HG03196 (cell line): Measurements from ENCODE around the gene RALGAPA1.

Experiments
- ATAC-seq: cut with Tn5 transposase; IDR thresholded peaks from one replicate; pipeline ENCODE4 v1.9.1; 2021; ENCODE audit not compliant: unreplicated experiment

The RALGAPA1 gene

GRCh38 chr14:35704793-35705493, 104.2 kb downstream of the RALGAPA1 start:
- ATAC-seq: no peak

DNA sequence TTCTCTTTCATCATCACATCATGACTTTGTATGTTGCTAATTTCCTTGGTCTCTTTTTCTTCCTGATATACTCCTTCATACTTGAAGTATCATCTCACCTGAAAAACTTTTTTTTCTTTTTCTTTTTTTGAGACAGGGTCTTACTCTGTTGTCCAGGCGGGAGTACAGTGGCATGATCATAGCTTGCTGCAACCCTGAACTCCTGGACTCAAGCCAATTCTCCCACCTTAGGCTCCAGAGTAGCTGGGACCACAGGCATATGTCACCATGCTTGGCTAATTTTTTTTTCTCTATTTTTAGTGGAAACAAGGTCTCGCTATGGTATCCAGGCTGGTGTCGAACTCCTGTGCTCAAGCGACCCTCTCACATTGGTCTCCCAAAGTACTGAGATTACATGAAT, 107.6 kb downstream of the RALGAPA1 start:
- ATAC-seq: no peak

- no peak for ATAC-seq
Observed at GRCh38 chr14:35699791-35700444, 109.2 kb downstream of the RALGAPA1 start.

GRCh38 chr14:35696575-35696974, 112.5 kb downstream of the RALGAPA1 start:
- no peak for ATAC-seq

DNA sequence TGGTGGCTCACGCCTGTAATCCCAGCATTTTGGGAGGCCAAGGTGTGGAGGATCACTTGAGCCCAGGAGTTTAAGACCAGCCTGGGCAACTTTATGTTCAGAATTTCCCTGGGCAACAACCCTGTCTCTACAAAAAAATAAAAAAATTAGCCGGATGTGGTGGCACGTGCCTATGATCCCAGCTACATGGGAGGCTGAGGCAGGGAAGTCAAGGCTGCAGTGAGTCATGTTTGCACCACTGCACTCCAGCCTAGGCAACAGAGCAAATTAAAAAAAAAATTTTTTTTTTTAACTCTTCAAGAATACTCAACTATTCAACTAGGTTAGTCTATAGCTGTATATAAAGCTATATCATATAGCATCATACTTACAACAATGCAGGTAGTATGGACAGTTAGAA, 113.0 kb downstream of the RALGAPA1 start:
- no peak for ATAC-seq

GRCh38 chr14:35695647-35696046, 113.4 kb downstream of the RALGAPA1 start:
- no peak for ATAC-seq

GRCh38 chr14:35695072-35695471, 114.0 kb downstream of the RALGAPA1 start:
- ATAC-seq: no peak

DNA sequence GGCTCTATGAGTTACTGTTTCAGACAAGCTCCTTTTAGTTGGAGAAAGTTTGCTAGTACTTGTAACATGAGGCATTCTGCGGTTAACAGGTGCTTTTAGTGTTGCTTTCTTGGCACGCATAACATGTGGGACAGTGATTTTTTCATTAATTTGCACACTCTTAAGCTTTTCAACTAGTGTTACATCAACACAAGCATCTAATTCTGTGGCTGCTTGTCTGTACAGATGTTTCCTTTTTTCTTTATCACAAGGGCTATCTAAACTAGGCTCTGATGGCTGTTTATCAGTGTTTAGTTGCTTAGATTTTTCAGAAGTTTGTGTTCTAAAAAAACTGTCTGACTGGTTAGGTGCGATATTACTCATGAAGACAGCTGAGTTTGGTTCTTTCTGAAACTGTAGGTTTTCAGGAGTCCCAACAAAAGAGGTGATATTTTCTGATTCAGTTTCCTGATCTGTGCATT, 120.1 kb downstream of the RALGAPA1 start:
- no peak for ATAC-seq

GRCh38 chr14:35688126-35688826, 120.8 kb downstream of the RALGAPA1 start:
- no peak for ATAC-seq

GRCh38 chr14:35687335-35687939, 121.7 kb downstream of the RALGAPA1 start:
- peak; percentile 51 for ATAC-seq

DNA sequence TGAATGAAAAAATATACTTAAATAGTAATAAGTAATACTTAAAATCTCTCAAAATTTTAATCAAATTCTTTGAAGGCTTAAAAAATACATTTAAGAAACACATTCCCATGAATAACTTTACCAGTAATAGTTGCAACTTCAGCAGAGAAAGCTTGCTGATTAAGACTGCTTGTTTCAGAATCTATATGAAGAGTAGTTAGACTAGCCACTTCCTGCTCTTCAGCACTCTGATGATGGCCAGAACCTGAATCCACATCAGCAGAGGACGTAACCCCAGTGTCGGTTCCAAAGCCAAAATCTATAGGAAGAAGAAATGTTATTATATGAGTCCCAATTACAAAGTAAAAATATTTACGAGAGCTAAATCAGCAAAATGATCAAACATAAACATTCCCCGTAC, 125.4 kb downstream of the RALGAPA1 start:
- peak; percentile 51 for ATAC-seq

DNA sequence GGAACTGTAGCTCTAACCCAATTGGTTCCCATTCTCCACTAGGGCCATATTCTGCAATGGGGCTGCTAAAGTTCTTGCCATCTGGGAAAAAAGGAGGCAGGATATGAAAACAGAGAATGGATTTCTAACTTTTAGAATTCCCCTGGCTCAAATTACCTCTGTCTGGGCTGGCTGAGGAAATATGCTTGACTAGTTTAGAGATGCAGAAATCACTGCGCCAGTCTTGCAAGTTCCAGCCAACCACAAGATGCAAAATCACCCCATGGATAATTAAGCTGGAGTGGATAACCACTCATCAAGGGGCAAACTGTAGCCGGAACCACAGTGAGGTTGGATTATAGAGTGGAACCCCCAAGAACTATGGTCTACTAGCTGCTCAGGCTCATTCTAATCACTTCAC, 126.3 kb downstream of the RALGAPA1 start:
- ATAC-seq: no peak

- no peak for ATAC-seq
Observed at GRCh38 chr14:35678403-35679028, 130.6 kb downstream of the RALGAPA1 start.

DNA sequence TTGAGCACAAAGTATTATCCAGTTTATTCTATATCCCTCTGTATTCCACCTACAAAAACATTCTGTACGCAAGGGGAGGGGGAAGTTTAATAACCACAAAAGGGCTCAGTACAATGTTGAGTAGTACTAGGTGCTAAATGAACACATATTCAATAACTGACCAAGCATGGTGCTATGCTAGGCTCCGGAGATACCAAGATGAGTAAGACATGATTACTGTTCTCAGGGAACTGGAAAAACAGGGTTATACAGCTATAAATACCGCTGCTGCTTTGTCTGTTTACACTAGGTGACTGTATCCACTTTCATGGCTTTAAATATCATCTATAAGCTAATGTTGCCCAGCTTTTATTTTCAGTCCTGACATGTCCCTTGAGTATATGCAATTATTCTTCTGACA, 139.3 kb downstream of the RALGAPA1 start:
- ATAC-seq: no peak

DNA sequence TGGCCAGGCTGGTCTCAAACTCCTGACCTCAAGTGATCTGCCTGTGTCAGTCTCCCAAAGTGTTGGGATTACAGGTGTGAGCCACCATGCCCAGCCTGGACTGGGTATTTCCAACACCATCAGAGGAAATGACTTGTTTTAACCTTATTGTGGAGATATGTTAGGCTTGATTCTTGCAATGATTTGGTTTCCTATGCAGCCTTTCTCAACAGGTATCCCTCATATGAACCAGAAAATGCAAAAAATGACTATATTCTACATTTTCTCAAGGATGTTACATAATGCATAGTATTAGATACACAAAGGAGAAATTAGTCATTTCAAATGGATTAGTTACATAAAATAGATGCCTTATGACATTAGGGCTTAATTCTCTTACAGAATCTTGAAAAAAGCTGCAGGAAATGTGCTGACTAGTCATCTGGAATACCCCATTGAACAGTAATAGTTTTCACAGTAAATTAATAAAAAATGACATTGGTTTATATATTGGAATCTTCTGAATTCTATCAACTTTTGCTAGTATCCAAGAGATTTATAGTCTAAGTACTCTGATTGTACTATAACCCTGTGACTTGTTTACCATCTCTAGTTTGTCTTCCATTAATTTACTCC, 142.6 kb downstream of the RALGAPA1 start:
- ATAC-seq: no peak

GRCh38 chr14:35661875-35662274, 147.2 kb downstream of the RALGAPA1 start:
- ATAC-seq: no peak

GRCh38 chr14:35653045-35653444, 156.1 kb downstream of the RALGAPA1 start:
- no peak for ATAC-seq

DNA sequence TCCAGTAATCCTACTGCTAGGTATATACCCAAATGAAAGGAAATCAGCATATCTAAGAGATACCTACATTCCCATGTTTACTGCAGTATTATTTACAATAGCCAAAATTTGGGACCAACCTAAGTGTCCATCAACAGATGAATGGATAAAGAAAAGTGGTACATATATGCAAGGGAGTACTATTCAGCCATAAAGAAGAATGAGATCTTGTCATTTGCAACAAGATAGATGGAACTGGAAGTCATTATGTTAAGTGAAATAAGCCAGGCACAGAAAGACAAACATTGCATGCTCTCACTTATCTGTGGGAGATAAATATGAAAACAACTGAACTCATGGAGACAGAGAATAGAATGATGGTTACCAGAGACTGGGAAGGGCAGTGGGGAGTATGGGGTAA, 165.6 kb downstream of the RALGAPA1 start:
- ATAC-seq: no peak

GRCh38 chr14:35637851-35638250, 171.2 kb downstream of the RALGAPA1 start:
- no peak for ATAC-seq

- ATAC-seq: no peak
Observed at GRCh38 chr14:35637269-35637668, 171.8 kb downstream of the RALGAPA1 start.

DNA sequence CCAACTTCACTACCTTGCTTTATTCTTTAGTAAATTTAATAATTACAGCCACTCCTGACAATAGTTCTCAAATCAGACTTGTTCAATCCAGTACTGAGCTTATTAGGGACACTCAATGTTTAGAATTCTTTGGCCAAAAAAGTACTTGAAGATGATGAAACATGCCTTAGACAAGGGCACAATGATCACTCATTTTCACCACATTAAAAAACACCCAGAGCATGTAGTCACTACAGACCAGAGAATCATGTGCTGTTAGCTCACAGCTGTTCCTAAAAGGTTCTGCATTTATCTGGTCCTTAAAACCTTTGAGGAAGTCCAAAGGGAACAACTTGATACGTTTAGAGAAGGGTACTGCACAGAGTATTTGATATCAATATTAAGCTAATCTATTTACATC, 176.4 kb downstream of the RALGAPA1 start:
- no peak for ATAC-seq
